G401 (cell line): ENCODE measurements around the gene DNAJC1. TPM values are rescaled to one million over a fixed set of nuclear protein-coding genes. Genes with fewer than 3 reads are reported as not detected.
"Not testable (repeated sequence)": the region's sequence is repeated elsewhere in the genome, so short reads cannot be mapped to it uniquely, and the experiment has no call there.

ENCODE experiments used
- DNase-seq: peaks from one replicate; pipeline ENCODE4 v3.0.0-alpha.2; 2015; ENCODE audit warnings: low spot score
- in situ Hi-C: cut with HindIII; loops from 2 replicates; pipeline ENCODE4 v1.10.0; 2016; ENCODE audit warnings: low sequenced_read_pairs, mixed read lengths
- total RNA-seq: library from RNA; depleted of rRNA; stranded (reverse); fragments of >200 nt; shearing (Covaris generic); gene quantifications from 2 replicates; pipeline ENCODE4 v1.2.3, GENCODE V29; 2014

Gene DNAJC1
- total RNA-seq, 1 experiment from 2014 or later: 143 TPM

DNA sequence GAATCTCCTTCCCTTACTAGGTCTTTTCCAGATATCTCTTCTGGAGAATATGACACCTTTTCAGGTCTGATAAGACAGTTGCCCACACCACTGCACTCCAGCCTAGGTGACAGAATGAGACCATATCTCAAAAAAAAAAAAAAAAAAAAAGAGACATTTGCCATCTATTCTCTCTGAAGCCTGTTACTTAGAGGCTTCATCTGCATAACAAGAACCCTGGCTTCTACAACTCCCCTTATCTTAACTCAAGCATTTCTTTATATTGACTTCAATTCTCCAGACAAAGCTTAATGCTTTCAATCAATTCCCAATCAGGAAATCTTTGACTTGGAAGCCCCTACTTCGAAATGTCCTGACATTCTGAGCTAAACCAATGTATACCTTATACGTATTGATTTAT is 134.4 kb downstream of the DNAJC1 start:
- DNase-seq, in situ Hi-C loops: not testable (repeated sequence)

DNA sequence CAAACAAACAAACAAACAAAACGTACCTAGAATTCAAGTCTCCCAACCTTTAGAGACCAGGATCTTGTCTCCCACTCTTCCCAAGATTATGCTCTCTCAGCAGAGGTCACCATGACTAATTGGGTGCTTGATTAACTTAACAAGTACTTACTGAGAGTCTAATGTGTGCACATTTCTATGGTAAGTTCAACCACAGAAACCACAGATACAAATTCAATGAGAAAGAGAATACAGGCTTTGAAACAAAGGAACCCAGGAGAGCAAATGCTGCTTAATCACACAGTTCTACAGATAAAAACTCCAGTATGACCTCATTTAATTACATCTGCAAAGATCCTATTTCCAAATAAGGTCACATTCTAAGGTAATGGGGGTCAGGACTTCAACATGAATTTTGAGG is 142.8 kb downstream of the DNAJC1 start:
- DNase-seq: no peak
- in situ Hi-C loops: no loop called here

DNA sequence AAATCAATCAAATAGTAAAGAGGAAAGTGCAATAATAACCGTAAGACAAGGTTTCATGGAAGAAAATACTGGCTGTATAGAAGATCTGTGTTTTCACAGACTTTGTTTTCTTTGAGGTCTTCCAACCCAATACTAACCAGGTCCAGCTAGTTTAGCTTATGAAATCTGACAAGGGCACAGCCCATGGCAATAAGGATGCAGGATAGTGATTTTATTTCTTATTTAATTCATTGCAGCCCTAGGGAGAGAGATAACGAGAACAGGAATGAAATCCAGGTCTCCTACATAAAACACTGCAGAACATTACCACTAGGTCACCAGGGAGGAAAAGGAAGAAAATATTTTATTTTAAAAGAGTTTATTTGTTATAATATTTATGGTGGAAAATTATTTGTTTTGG is 145.1 kb downstream of the DNAJC1 start:
- in situ Hi-C loops: no loop called here
- DNase-seq: no peak

- in situ Hi-C loops: no loop called here
- DNase-seq: no peak
Measured at GRCh38 chr10:21849607-21850006, 153.9 kb downstream of the DNAJC1 start.

GRCh38 chr10:21843645-21844044 is 159.9 kb downstream of the DNAJC1 start:
- no peak for DNase-seq
- in situ Hi-C loops: no loop called here

GRCh38 chr10:21841273-21841672 is 162.3 kb downstream of the DNAJC1 start:
- in situ Hi-C loops: not testable (repeated sequence)

GRCh38 chr10:21837487-21837886 is 166.0 kb downstream of the DNAJC1 start:
- in situ Hi-C loops, DNase-seq: not testable (repeated sequence)

More at GRCh38 chr10:21841273-21841672, 162.3 kb downstream of the DNAJC1 start:
- DNase-seq: not testable (repeated sequence)

DNA sequence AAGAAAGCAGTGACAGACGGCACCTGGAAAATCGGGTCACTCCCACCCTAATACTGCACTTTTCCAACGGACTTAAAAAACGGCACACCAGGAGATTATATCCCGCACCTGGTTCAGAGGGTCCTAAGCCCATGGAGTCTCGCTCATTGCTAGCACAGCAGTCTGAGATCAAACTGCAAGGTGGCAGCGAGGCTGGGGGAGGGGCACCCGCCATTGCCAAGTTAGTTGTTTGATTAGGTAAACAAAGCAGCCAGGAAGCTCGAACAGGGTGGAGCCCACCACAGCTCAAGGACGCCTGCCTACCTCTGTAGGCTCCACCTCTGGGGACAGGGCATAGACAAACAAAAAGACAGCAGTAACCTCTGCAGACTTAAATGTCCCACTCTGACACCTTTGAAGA is 169.0 kb downstream of the DNAJC1 start:
- in situ Hi-C loops, DNase-seq: not testable (repeated sequence)

DNA sequence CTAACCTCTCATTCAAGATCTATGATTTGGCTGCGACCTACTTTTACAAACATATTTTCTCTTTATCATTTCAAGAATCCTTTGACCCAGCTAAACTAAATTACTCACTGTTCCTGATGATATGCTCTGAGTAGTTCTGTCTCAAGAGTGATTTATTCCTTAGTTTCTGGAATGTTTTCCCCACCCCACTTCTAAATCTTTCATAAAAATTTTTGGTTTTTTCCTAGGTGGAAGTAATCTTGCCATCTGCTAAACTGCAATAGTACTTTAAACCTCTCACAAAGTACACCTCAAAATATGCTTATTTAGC is 170.8 kb downstream of the DNAJC1 start:
- DNase-seq: no peak
- in situ Hi-C loops: no loop called here

DNA sequence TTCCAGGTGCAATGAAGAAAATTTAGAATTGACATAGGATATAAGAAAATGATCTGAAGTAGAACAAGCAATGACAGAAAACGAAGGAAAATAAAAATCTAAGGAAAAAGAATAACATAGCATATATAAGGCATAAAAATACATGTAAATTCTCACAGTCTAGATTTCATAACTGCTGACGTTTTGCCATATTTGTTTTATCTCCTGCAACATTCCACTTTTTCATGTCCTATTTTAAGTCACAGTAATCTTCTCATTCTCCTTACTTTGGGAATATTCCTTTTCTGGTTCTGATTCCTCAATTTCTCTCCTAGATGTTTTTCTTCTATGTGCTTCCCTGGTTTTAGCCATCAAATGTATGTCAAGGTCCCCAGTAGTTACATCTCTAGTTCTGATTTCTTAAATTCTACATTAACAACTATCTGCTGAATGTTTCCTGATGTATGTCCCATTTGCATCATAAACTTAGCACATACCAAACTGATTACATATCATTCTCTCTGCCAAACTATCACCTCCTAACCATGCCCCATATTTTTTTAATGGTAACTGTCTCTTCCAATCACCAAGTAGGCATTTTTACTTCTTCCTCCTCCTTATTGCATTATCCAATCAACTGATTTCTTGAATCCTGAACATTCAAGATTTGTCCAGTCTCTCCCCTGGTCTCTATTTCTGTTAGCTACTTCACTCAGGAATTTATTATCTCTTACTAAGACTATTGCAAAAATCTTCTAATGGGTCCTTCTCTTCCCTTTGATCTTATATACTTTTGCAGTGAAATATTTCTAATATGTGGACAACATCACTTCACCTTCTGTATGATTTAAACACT is 171.3 kb downstream of the DNAJC1 start:
- DNase-seq: no peak
- in situ Hi-C loops: no loop called here

- in situ Hi-C loops: no loop called here
- no peak for DNase-seq
Measured at GRCh38 chr10:21830037-21830436, 173.5 kb downstream of the DNAJC1 start.

DNA sequence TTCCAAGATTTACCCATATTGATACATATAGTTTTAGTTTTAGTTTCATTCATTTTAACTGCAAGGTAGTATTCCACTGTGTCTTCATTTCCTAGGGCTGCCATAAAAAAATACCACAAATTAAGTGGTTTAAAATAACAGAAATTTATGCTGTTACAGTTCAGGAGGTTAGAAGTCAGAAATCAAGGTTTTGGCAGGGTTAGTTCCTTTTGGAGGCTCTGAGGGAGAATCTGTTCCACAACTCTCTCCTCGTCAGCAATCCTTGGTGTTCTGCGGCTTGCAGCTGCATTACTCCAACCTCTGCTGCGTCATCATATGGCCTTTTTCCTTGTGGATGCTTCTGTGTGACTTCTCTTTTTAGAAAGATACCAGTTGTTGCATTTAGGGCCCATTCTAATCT is 176.2 kb downstream of the DNAJC1 start:
- in situ Hi-C loops: no loop called here
- DNase-seq: no peak

- no peak for DNase-seq
- in situ Hi-C loops: no loop called here
Measured at GRCh38 chr10:21826725-21827124, 176.8 kb downstream of the DNAJC1 start.

GRCh38 chr10:21825345-21825744 is 178.2 kb downstream of the DNAJC1 start:
- in situ Hi-C loops: no loop called here
- no peak for DNase-seq

DNA sequence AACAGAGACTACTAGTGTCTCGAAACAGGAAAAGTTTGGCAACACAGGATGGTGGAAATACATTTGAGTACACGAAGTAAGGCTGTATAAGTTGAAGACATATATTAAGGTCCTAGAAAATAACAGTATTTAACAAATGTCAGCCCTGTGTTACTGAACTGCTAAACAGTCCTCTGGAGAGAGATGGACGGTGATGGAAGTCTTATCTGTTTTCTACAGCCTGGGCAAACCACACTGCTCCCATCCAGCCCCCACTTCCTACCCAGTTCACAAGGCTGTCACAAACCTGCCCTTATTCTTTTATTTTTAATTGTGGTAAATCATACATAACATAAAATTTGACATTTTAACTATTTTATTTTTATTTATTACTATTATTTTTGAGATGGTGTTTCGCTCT is 179.1 kb downstream of the DNAJC1 start:
- DNase-seq: no peak
- in situ Hi-C loops: no loop called here

GRCh38 chr10:21823617-21824016 is 179.9 kb downstream of the DNAJC1 start:
- in situ Hi-C loops: no loop called here
- no peak for DNase-seq

DNA sequence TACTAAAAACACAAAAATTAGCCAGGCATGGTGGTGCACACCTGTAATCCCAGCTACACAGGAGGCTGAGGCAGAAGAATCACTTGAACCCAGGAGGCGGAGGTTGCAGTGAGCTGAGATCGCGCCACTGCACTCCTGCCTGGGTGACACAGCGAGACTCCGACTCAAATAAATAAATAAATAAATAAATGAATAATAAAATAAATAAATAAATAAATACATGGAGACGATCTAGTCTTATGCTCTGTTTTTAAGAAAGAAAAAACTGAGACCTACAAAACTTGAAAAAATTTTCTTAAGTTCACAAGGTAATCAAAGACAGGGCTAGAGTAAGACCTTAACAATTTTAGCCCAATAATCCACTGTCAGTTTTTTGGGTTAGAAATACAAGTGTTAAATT is 181.3 kb downstream of the DNAJC1 start:
- in situ Hi-C loops, DNase-seq: not testable (repeated sequence)

GRCh38 chr10:21820952-21821351 is 182.6 kb downstream of the DNAJC1 start:
- no peak for DNase-seq
- in situ Hi-C loops: no loop called here

- in situ Hi-C loops, DNase-seq: not testable (repeated sequence)
Measured at GRCh38 chr10:21818416-21818815, 185.1 kb downstream of the DNAJC1 start.

DNA sequence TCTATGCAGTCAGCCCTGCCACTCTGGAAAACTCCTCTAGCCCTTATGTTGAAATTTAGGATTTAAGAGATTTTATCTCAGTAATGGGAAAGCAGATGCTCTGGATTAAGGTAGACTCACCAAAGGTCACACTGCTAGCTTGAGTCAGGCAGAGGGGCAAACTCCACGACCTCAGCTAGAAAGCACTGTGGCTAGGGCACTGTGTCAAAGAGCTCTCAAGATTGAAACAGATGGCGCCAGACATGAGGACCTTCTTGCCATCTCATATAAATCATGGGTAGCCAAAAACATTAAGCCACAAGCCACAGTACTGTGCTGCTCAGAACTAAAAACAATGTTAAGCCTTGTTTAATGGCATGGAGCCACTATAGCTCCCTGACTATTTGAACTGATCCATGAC is 188.7 kb downstream of the DNAJC1 start:
- in situ Hi-C loops: no loop called here
- DNase-seq: no peak

GRCh38 chr10:21813946-21814345 is 189.6 kb downstream of the DNAJC1 start:
- no peak for DNase-seq
- in situ Hi-C loops: no loop called here
